K562 (cell line): ENCODE results near the gene KIF19. TPM values are rescaled to one million over a fixed set of nuclear protein-coding genes. Genes with fewer than 3 reads are reported as not detected.

ENCODE experiments used
- CAMTA2 ChIP-seq: fragments of 250-450 bp; sonication (Bioruptor Pico); conservative IDR thresholded peaks from 2 replicates; pipeline ENCODE4 v1.5.1; 2022
- DDX20 ChIP-seq: fragments of 450-650 bp; IDR thresholded peaks from 2 replicates; pipeline ENCODE4 v1.6.1; 2016; ENCODE audit warnings: missing genetic modification characterization, low read depth, mild to moderate bottlenecking, missing compliant biosample characterization, moderate library complexity
- EGR1 ChIP-seq: fragments of 450-650 bp; conservative IDR thresholded peaks from 2 replicates; pipeline ENCODE4 v1.6.1; 2017; ENCODE audit warnings: mild to moderate bottlenecking
- ELF2 ChIP-seq: fragments of 250-450 bp; sonication (Bioruptor Pico); IDR thresholded peaks from 2 replicates; pipeline ENCODE4 v1.5.0; 2021; ENCODE audit warnings: mild to moderate bottlenecking
- KDM1A ChIP-seq, 2 experiments: fragments of 450-650 bp; IDR thresholded peaks; 2 replicates each; pipeline ENCODE4 v1.6.1; 2016; ENCODE audit warnings: mild to moderate bottlenecking in 2 of 2
- KDM5B ChIP-seq: fragments of 200-600 bp; sonication (generic); IDR thresholded peaks from 2 replicates; pipeline ENCODE4 v1.6.1; 2012; ENCODE audit warnings: low read depth, mild to moderate bottlenecking, moderate library complexity, low read length, control low read depth, inconsistent platforms; ENCODE audit not compliant: insufficient replicate concordance
- KLF16 ChIP-seq: IDR thresholded peaks from 2 replicates; pipeline ENCODE4 v1.6.1; 2016; ENCODE audit warnings: antibody characterized with exemption
- MTA2 ChIP-seq: fragments of 450-650 bp; IDR thresholded peaks from 2 replicates; pipeline ENCODE4 v1.6.1; 2016; ENCODE audit warnings: low read depth
- MYC ChIP-seq, 2 experiments: fragments of 250-450 bp in 1 of 2; sonication (Bioruptor Pico) in 1 of 2; IDR thresholded peaks; 2 replicates each; pipeline versions ENCODE4 v1.5.1 to v1.6.1; 2012 to 2021; ENCODE audit warnings: low read depth in 2 of 2, borderline replicate concordance in 1 of 2, improper control_type of control experiment in 1 of 2, low read length in 1 of 2, mild to moderate bottlenecking in 1 of 2, moderate library complexity in 1 of 2
- RAD21 ChIP-seq, 2 experiments: fragments of 250-450 bp in 1 of 2; fragments of 450-650 bp in 1 of 2; sonication (Bioruptor Pico) in 1 of 2; formaldehyde crosslinking in 1 of 2; IDR thresholded peaks in 1 of 2; conservative IDR thresholded peaks in 1 of 2; 2 replicates each; pipeline versions ENCODE4 v1.4.0 to v1.8.0; 2020 to 2022; ENCODE audit warnings: mild to moderate bottlenecking in 2 of 2, moderate library complexity in 1 of 2
- TCFL5 ChIP-seq: fragments of 250-450 bp; sonication (Bioruptor Pico); conservative IDR thresholded peaks from 2 replicates; pipeline ENCODE4 v1.6.1; 2021; ENCODE audit warnings: mild to moderate bottlenecking, moderate library complexity, matching md5 sums
- ZEB2 ChIP-seq: fragments of 450-650 bp; IDR thresholded peaks from 2 replicates; pipeline ENCODE4 v1.6.1; 2016
- ZNF212 ChIP-seq: fragments of 450-650 bp; formaldehyde crosslinking; IDR thresholded peaks from 2 replicates; pipeline ENCODE4 v1.4.0; 2020; ENCODE audit warnings: mild to moderate bottlenecking
- ZNF316 ChIP-seq: fragments of 450-650 bp; IDR thresholded peaks from 2 replicates; pipeline ENCODE4 v1.6.1; 2016
- ZNF740 ChIP-seq, 3 experiments: fragments of 200-800 bp in 1 of 3; sonication (Bioruptor generic) in 1 of 3; sonication (generic) in 1 of 3; formaldehyde crosslinking in 1 of 3; IDR thresholded peaks; 2 replicates each; pipeline versions ENCODE4 v1.6.1 to v1.8.0; 2016 to 2022; ENCODE audit warnings: mild to moderate bottlenecking in 2 of 3, missing compliant biosample characterization in 2 of 3, missing genetic modification characterization in 2 of 3, missing genetic modification reagents in 1 of 3
- ZNF785 ChIP-seq: fragments of 250-450 bp; sonication (Bioruptor Pico); IDR thresholded peaks from 2 replicates; pipeline ENCODE4 v1.4.0; 2020; ENCODE audit warnings: mild to moderate bottlenecking
- polyA plus RNA-seq, 8 experiments: library from polyadenylated mRNA; depleted of rRNA in 4 of 8; stranded (reverse) in 5 of 8; unstranded in 3 of 8; fragments of >200 nt; fragmentation: Nextera tagmentation in 2 of 8; fragmentation: Illumina TruSeq in 1 of 8; extraction: Ambion mirVana in 2 of 8; extraction: Trizol in 1 of 8; gene quantifications; 2 replicates each; pipeline versions ENCODE4 v1.2.1 to v1.2.3, GENCODE V29; 2011 to 2014; ENCODE audit warnings: inconsistent platforms in 1 of 8, missing spikeins in 1 of 8
- total RNA-seq, 7 experiments: library from RNA; depleted of rRNA in 6 of 7; stranded (reverse); fragments of >200 nt in 6 of 7; fragmentation: Illumina TruSeq in 2 of 7; extraction: Trizol in 2 of 7; gene quantifications; 2 replicates each; pipeline versions ENCODE4 v1.2.1 to v1.2.3, GENCODE V29; 2011 to 2021; ENCODE audit warnings: low replicate concordance in 1 of 7

The KIF19 gene
- total and polyA plus RNA-seq, 9 of the 15 experiments (the other 6 are each of a cell fraction or from before 2014, with no cell fraction given), result 0.10 TPM; not detected in 8

DNA sequence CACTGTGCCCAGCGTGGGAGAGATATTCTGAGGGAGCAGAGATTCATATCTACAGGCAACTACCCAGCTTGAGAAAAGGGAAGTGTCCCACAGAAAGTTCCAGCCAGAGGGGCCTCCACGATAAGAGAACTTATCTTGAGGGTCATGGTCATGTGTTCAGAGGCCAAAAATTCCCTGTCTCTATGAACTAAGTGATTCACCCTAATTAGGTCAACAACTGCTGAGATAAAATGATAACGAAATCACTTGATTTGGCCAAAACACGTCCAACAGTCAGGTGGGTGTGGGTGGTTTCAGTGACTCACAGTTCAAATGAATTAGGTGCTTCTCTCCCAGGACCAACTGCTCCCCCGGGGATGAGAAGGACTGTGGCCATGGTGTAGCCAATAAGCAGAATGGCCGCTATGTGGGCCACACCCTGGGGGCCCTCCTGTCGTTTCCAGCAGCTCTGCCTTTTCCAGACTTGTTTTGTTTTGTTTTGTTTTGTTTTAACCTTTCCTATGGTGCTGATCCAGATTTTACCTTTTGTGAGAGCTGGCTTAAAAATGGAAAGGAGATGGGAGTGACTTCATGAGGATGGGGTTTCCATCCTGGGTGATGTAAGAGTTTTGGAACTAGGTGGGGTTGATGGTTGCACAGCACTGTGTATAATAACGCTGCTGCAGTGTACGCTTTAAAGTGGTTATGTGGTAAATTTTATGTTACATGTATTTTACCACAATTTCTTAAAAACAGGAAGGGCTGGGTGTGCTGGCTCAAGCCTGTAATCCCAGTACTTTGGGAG, 43.2 kb upstream of the KIF19 start (continued):
- TF ChIP-seq MYC (IDR thresholded peaks at IDR 0.05; ENCODE audit: low read depth, low read length), result peak; percentile 48; the same call in 1 of the 2 replicates
- no peak for TF ChIP-seq MYC (CRISPR knock-in tag; IDR thresholded peaks at IDR 0.05; ENCODE audit: borderline replicate concordance, low read depth)
- TF ChIP-seq DDX20 (tag), result 0 out of 2 replicates have a peak, but pooled peaks have one; percentile 57
- peak; percentile 75 for TF ChIP-seq EGR1
- peak; percentile 80 for TF ChIP-seq ZEB2
- TF ChIP-seq MTA2, result peak; percentile 68; the same call in 1 of the 2 replicates
- no peak for TF ChIP-seq ELF2 (CRISPR knock-in tag)
- TF ChIP-seq ZNF316, result no peak
- TF ChIP-seq ZNF740 (CRISPR knock-in tag; IDR thresholded peaks at IDR 0.05), result no peak
- TF ChIP-seq ZNF740 (tag; IDR thresholded peaks at IDR 0.05), result no peak
- TF ChIP-seq TCFL5, result 0 out of 2 replicates have a peak, but pooled peaks have one; percentile 6
- TF ChIP-seq RAD21 (CRISPR knock-in tag; conservative IDR thresholded peaks at IDR 0.05 in 1 of 2, IDR thresholded peaks at IDR 0.05 in 1 of 2), result no peak; a peak in 1 of 4 replicates
- TF ChIP-seq ZNF785 (CRISPR knock-in tag), result no peak
- no peak for TF ChIP-seq CAMTA2 (CRISPR knock-in tag)
- peak; percentile 79 to 86 for TF ChIP-seq KDM1A (IDR thresholded peaks at IDR 0.05)
- no peak for TF ChIP-seq ZNF212
- peak; percentile 35 for TF ChIP-seq KDM5B
- peak; percentile 70; the same call in 1 of the 2 replicates for TF ChIP-seq KLF16
